ENCODE data around the gene TRIM8. TPM values are rescaled to one million over a fixed set of nuclear protein-coding genes. Genes with fewer than 3 reads are reported as not detected.

TRIM8 gene
- total RNA-seq, 1 donor from 2014 or later, result 126 TPM

GRCh38 chr10:102675011-102675665, 30.9 kb downstream of the TRIM8 start:
- Histone ChIP-seq H3K27me3 (no peaks in the 10 kb centered on the region), H3K36me3 (no peaks in the 10 kb centered on the region), H3K9me3 (no peaks in the 10 kb centered on the region), H3K4me3 (no peak overlapping the region), H3K4me1 (peaks cover 70% of the 10 kb centered on the region), H3K27ac (peak overlapping the region; percentile 71)
- TF ChIP-seq CTCF (IDR thresholded peaks at IDR 0.05), result no peak
- TF ChIP-seq POLR2AphosphoS5 (IDR thresholded peaks at IDR 0.05; ENCODE audit: insufficient read depth in 1 of 2, low read depth in 1 of 2), result no peak
- TF ChIP-seq POLR2A (IDR thresholded peaks at IDR 0.05), result no peak
- intact Hi-C loops (cut with DNase I), result no loop called here
- DNase-seq (ENCODE audit: extremely low spot score in 2 of 2), result no peak

- intact Hi-C loops (cut with DNase I), result no loop called here
- Histone ChIP-seq H3K4me1 (peaks cover 70% of the 10 kb centered on the region), H3K27me3 (no peaks in the 10 kb centered on the region), H3K27ac (peak overlapping the region; percentile 71), H3K36me3 (no peaks in the 10 kb centered on the region), H3K9me3 (no peaks in the 10 kb centered on the region), H3K4me3 (peak overlapping the region in 1 of 2 donors; percentile 7)
- no peak for DNase-seq (ENCODE audit: extremely low spot score in 2 of 2)
- TF ChIP-seq POLR2A (IDR thresholded peaks at IDR 0.05), result no peak
- no peak for TF ChIP-seq CTCF (IDR thresholded peaks at IDR 0.05)
- no peak for TF ChIP-seq POLR2AphosphoS5 (IDR thresholded peaks at IDR 0.05; ENCODE audit: insufficient read depth in 1 of 2, low read depth in 1 of 2)
Observed at GRCh38 chr10:102675666-102676533, 31.6 kb downstream of the TRIM8 start.

GRCh38 chr10:102676534-102677315, 32.4 kb downstream of the TRIM8 start:
- intact Hi-C loops (cut with DNase I), result no loop called here
- H3K27me3 ChIP-seq, result no peaks in the 10 kb centered on the region
- no peaks in the 10 kb centered on the region for H3K36me3 ChIP-seq
- peak overlapping the region; percentile 71 for H3K27ac ChIP-seq
- H3K4me1 ChIP-seq, result peaks cover 70% of the 10 kb centered on the region
- H3K4me3 ChIP-seq, result peak overlapping the region in 1 of 2 donors; percentile 1
- DNase-seq (ENCODE audit: extremely low spot score in 2 of 2), result no peak
- H3K9me3 ChIP-seq, result no peaks in the 10 kb centered on the region
- TF ChIP-seq POLR2AphosphoS5 (IDR thresholded peaks at IDR 0.05; ENCODE audit: insufficient read depth in 1 of 2, low read depth in 1 of 2) (no peak), POLR2A (IDR thresholded peaks at IDR 0.05) (no peak), CTCF (IDR thresholded peaks at IDR 0.05) (no peak)

GRCh38 chr10:102677331-102678067, 33.2 kb downstream of the TRIM8 start:
- H3K4me3 ChIP-seq, result peak overlapping the region in 1 of 2 donors; percentile 1
- no peak for DNase-seq (ENCODE audit: extremely low spot score in 2 of 2)
- TF ChIP-seq POLR2AphosphoS5 (IDR thresholded peaks at IDR 0.05; ENCODE audit: insufficient read depth in 1 of 2, low read depth in 1 of 2) (no peak), CTCF (IDR thresholded peaks at IDR 0.05) (no peak), POLR2A (IDR thresholded peaks at IDR 0.05) (no peak)
- intact Hi-C loops (cut with DNase I), result no loop called here
- H3K36me3 ChIP-seq, result no peaks in the 10 kb centered on the region
- H3K9me3 ChIP-seq, result no peaks in the 10 kb centered on the region
- no peaks in the 10 kb centered on the region for H3K27me3 ChIP-seq
- H3K27ac ChIP-seq, result peak overlapping the region; percentile 71
- H3K4me1 ChIP-seq, result peaks cover 68% of the 10 kb centered on the region

All from vagina (tissue), 2 donors.